NCI-H82 (cell line): Measurements from ENCODE around the gene ZFHX3.
"Not testable (repeated sequence)": the region's sequence is repeated elsewhere in the genome, so short reads cannot be mapped to it uniquely, and the experiment has no call there.

ENCODE experiments used
- DNase-seq: peaks from one replicate; lab custom pipeline; 2025; lab: John Stamatoyannopoulos, UW

ZFHX3 gene

DNA sequence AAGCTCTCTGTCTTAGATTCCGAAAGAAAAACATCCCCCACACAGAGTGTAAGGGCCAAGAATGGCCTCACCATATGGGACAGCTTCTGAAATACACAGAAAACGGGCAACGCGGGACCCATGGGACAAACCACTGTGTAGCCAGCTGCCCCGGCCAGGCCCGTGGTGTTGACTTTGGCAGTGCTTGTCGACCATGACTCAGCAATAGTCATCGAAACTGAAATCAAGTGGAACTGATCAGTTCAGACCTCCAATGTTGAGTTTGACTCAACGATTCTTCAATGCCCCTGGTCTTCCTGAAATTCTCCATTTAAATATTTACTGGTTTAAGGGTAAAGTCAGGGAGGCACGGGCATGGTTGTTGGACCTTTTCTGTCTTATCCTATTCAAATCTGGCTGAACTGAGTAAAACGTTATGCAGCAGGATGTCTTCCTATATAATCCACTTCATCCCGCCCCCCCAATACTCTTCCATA, 27.5 kb downstream of the ZFHX3 start:
- no peak for DNase-seq

DNA sequence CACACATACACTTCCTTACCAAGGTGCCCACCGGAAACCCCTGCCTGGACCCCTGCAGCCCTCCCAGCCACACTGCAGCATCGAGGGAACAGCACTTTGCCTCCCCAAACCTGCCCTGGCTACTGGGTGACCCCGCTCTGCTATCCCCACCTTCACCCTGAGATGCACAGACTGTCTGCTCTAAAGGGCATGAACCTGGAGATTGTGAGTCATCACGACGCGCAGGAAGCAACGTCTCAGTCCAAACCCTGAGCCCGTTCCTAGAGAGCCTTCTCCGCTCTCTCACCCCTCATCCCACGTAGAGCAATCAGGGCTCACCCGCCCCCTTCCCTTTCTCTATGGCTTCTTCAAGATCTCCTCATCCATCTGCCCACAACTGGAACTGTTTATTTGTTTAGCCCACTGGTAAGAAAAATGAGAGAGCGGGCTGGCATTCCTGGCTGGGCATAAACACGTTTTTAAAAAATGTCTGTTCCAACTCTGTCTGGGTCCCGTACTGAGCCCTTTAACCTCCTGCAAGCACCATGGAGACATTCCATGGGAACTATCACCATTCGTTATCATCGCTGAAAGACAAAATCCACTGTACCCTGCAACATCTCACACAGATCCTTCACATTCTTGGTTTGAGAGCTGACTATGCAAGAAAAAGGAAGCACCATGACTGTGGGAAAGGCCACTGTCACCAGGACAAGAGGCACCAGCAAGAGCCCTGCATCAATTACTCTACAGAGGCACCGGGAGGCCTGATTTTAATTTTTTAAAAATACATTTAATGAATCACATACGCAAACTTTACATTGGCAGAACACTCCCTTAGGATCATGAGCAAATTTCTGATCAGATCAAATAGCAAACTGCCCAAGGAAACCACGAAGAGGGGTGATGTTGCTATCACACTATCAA, 28.2 kb downstream of the ZFHX3 start:
- DNase-seq: no peak

DNA sequence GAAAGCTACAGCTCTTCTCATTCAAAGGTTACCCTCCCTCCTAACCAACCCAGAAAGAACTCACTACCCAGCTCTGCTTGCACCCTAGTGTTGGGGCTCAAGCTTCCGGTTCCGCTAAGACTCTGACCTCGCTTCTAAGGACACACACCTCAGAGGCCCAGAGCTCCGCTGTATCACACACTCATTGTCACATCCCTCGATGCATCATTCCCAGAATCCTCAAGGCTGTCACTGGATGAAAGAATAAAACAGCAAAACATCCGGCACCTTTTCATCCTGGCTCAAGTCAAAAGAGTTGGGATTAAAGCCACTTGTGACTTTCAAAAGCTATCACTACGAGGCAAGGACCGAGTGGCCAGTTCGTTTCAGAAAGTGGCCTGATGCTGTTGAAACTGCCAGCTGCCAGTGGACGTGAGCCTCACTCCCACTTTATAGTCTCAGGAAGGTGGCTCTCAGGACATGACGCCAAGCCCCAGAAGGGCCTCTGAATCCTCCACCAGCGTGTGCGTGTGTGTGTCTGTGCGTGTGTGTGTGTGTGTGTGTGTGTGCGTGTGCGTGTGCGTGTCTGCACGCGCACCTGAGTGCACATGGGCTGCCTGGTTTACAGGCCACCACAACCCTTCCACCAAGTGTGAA, 29.0 kb downstream of the ZFHX3 start:
- no peak for DNase-seq

- DNase-seq: no peak
These were observed 30.6 kb downstream of the ZFHX3 start for GRCh38 chr16:73017321-73017720.

GRCh38 chr16:73016488-73016830, 31.5 kb downstream of the ZFHX3 start:
- DNase-seq: no peak

DNA sequence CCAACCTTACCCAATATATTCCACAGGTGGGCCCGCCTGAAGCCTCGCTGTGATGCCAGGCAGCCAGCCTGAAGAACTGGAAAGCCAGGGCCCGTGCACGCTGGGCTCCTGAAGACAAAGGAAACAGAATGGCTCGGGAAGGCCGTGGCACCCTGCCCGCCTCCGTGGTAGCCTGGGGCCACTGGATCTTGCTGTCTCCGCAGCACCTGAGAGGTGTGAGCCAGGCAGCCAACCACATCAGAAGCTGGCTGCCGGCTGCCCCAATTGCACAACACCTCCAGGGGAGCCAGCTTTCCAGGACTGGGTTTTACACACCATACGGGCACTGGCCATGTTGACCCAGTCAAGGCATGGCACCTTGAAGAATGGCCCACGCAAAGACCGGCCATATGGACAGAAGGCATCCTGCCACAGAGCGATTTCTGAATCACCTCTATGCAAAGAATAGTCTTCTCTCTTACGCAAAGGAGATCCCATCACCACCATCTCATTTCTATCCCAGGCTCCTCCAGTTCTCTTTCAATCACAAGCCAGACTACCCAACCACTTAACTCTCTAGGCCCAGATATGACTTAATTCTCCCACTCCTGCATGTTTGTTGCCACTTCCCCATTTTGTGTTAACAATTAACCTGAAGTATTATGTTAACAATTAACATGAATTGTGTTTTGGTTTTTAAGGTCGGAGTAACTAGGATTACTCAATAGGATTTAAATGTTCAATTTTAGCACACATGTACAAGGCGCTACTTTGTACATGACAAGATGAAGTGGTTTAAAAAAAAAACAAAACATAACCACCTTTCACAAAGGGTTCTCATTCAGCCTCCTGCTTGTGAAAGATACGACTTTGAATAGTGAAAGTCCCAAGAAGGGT, 32.1 kb downstream of the ZFHX3 start:
- DNase-seq: no peak

DNA sequence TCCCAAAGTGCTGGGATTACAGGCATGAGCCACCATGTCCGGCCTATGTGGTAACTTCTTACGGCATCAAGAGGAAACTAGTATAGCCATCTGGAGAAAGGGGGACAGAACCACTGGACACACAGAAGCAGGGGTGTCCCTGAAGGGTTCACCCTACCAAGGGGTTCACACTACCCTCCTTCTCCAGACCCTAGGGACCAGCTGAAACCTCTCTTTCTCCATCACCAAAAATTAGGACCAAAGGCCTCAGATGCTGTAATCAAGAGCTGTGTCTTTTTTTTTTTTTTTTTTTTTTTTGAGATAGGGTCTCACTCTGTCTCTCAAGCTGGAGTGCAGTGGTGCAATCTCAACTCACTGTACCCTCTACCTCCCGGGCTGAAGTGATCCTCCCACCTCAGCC, 33.2 kb downstream of the ZFHX3 start:
- DNase-seq: no peak

GRCh38 chr16:73013974-73014373, 34.0 kb downstream of the ZFHX3 start:
- DNase-seq: no peak

- DNase-seq: no peak
These were observed 35.6 kb downstream of the ZFHX3 start for GRCh38 chr16:73012341-73012740.

DNA sequence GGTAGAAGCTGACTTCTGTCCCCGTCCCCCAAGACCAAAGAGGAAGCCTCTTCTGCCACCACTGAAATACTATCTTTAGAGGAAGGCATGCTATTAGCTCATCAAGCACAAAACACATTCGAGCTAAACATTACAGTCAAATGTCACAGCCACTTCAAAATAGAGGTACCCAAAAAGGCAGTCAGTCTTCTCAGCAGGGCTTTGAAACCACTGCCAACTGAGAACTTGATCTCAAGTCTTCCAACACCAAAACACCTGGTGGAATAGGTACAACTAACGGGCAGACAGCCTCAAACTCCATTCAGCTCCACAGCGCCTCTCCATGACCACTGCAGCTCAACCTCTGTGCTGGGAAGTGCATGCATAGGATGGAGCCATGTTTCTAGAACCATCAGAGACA, 36.0 kb downstream of the ZFHX3 start:
- DNase-seq: no peak

GRCh38 chr16:73010150-73010676, 37.7 kb downstream of the ZFHX3 start:
- DNase-seq: peak; percentile 4

- DNase-seq: not testable (repeated sequence)
These were observed 38.2 kb downstream of the ZFHX3 start for GRCh38 chr16:73009710-73010109.

GRCh38 chr16:73006026-73006425, 41.9 kb downstream of the ZFHX3 start:
- DNase-seq: no peak

- no peak for DNase-seq
These were observed 45.1 kb downstream of the ZFHX3 start for GRCh38 chr16:73002866-73003265.

- DNase-seq: no peak
These were observed 46.9 kb downstream of the ZFHX3 start for GRCh38 chr16:73000907-73001521.

DNA sequence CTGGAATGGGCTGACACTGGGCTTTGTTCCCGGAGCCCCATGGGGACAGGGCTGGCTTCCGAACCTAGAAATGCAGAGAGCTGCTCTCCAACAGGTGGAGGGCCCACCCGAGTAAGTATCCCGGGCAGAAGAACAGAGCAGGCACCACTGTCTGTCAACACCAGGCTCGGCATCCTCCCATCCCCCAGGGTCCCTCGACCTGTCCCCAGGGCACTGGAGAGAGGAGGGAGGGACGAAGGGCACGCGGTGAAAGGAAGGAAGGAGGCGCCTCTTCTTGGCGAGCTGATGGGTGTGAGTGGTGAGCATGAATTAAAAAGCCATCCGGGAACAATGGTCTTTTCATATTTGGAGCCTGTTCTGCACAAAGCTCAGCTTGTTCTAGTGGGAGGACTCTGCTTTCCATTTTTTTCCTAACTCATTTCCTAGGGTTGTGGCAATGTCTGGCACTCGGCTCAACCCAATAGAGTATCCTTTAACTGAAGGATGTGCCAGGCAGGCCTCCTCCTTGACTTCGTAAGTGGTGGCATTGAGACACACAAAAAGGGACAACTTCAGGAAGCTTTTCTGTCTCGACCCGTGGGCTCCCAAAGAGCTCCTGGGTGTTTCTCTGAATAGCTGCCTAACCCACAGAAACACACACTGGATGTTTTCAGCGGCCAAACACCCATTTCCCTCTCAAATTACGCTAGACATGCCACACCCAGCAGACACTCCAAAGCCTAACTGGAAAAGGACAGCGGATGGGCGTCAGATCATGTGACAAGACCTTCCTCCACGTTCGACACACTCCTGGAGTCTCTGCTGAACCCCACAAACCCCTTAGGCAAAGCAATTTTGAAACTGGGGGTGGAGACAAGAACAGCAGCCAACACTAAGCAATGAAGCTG, 47.7 kb downstream of the ZFHX3 start:
- DNase-seq: no peak

DNA sequence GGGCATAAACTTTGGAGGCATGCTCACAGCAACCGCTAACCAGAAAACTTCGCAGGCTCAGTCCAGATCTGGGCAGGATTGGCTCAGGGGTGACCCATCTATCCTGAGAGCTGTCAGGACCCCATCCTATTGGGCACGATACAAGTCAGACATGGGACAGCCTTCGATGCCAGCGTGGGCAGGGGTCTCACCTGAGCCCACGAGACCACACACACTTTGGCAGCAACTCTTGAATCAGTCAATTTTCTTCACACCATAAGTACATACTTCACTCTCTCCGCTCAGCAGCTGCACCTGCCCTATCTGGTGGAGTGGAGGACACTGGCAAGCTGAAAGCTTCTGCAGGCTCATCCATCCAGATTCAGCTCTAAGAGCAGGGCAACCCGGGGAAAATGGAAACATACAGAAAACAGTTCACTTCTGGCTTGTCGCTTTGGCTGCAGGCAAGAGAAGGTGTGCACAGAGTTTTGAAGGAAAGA, 48.3 kb downstream of the ZFHX3 start:
- DNase-seq: no peak

DNA sequence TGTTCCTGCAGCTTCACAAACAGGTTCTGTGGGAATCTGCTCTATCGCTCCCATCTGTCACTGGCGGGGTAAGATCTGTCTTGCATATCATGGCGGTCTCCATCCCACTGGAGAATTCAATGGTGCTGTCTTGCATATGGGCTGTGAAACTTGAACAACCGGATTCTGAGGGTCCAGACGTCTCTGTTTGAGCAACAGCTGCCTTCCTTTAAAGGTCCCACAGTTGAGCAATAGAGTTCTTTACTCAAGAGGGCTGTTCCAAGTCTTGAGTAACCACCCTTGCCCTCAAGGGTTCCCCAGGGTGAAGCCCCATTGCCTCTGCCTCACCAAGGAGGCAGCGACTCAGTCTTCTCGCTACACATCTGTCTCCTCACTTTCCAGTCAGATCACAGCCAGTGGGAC, 50.8 kb downstream of the ZFHX3 start:
- no peak for DNase-seq

DNA sequence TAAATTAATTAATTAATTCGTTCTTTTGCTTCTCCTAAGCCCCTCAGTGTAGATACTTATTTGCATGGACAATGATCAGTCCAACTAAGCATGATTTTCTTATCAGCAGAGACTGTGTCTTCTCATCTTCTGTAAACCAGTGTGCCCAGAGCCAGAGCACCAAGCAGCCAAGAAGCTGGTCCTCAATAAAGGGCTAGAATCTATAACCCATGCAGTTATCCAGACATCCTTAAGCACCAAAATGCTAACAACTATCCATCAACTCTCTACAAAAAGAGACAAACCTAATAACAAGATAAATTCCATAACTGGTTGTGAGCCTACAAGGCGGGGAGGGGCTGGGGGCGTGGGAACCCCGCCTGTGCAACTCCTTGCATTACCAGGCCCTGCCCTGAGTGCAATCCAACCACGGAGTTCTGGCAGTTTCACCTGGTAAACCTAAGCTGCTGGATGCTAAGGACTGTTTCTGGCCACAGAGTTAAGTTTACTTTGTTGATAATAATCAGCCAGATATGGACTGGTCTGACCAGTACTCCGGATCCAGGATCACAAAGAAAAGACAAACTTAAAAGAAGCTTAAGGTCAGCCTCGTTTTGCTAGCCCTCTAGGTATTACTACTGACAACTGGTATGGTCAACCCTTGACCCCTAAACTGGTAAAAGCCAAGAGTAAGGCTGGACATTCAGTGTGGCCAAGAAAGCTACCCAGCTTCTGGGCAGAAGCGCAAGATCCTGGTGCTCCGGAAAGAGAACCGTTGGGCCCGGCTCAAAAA, 51.5 kb downstream of the ZFHX3 start:
- no peak for DNase-seq

DNA sequence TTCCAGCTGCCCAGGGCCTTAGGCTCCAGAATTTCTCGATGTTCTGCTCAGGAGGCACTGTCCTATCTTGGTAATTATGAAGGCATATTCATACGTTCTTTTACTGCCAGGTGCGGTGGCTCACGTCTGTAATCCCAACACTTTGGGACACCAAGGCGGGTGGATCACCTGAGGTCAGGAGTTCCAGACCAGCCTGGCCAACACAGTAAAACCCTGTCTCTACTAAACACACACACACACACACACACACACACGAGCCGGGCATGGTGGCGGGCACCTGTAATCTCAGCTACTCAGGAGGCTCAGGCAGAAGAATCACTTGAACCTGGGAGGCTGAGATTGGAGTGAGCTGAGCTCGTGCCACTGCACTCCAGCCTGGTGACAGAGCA, 52.1 kb downstream of the ZFHX3 start:
- DNase-seq: not testable (repeated sequence)
